ENCODE results near the gene ZDHHC7.

DNA sequence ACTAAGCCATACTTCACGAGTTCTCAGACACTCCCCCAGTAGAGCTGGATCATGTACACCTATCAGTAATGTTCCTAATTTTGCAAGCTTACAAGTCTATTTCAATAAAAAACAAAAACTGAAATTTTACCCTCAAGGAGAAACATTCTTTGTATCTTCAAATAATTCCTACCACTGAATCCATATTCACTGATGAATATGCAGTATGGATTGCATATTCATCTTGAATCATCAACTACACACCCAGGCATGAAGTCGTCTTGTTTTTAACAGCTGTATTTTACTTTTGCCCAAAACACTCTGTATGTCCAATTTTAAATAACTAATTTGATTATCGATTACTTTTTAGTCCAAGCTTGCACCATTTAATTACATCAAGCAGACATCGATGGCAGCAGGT lies 31.8 kb downstream of the ZDHHC7 start:
- TF ChIP-seq, protein P1, sequence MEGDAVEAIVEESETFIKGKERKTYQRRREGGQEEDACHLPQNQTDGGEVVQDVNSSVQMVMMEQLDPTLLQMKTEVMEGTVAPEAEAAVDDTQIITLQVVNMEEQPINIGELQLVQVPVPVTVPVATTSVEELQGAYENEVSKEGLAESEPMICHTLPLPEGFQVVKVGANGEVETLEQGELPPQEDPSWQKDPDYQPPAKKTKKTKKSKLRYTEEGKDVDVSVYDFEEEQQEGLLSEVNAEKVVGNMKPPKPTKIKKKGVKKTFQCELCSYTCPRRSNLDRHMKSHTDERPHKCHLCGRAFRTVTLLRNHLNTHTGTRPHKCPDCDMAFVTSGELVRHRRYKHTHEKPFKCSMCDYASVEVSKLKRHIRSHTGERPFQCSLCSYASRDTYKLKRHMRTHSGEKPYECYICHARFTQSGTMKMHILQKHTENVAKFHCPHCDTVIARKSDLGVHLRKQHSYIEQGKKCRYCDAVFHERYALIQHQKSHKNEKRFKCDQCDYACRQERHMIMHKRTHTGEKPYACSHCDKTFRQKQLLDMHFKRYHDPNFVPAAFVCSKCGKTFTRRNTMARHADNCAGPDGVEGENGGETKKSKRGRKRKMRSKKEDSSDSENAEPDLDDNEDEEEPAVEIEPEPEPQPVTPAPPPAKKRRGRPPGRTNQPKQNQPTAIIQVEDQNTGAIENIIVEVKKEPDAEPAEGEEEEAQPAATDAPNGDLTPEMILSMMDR (IDR thresholded peaks at IDR 0.05 in 2 of 3, conservative IDR thresholded peaks at IDR 0.05 in 1 of 3; ENCODE audit: borderline replicate concordance in 1 of 3, insufficient read depth in 1 of 3, low read depth in 2 of 3, low read length in 2 of 3): no peak
- TF ChIP-seq POLR2A (IDR thresholded peaks at IDR 0.05; ENCODE audit: borderline replicate concordance, extremely low read depth, insufficient read depth, insufficient read length): no peak
- TF ChIP-seq, protein P2, sequence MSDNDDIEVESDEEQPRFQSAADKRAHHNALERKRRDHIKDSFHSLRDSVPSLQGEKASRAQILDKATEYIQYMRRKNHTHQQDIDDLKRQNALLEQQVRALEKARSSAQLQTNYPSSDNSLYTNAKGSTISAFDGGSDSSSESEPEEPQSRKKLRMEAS (IDR thresholded peaks at IDR 0.05): no peak
- TF ChIP-seq ZNF274 (IDR thresholded peaks at IDR 0.05; ENCODE audit: low read depth, low read length): no peak
- no peak for TF ChIP-seq EZH2 (IDR thresholded peaks at IDR 0.05)
- no peak for TF ChIP-seq JUND (IDR thresholded peaks at IDR 0.05)
- TF ChIP-seq, protein P3, sequence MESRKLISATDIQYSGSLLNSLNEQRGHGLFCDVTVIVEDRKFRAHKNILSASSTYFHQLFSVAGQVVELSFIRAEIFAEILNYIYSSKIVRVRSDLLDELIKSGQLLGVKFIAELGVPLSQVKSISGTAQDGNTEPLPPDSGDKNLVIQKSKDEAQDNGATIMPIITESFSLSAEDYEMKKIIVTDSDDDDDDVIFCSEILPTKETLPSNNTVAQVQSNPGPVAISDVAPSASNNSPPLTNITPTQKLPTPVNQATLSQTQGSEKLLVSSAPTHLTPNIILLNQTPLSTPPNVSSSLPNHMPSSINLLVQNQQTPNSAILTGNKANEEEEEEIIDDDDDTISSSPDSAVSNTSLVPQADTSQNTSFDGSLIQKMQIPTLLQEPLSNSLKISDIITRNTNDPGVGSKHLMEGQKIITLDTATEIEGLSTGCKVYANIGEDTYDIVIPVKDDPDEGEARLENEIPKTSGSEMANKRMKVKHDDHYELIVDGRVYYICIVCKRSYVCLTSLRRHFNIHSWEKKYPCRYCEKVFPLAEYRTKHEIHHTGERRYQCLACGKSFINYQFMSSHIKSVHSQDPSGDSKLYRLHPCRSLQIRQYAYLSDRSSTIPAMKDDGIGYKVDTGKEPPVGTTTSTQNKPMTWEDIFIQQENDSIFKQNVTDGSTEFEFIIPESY (IDR thresholded peaks at IDR 0.05; ENCODE audit: extremely low read depth, insufficient replicate concordance, low read length): no peak
- TF ChIP-seq, protein P4, sequence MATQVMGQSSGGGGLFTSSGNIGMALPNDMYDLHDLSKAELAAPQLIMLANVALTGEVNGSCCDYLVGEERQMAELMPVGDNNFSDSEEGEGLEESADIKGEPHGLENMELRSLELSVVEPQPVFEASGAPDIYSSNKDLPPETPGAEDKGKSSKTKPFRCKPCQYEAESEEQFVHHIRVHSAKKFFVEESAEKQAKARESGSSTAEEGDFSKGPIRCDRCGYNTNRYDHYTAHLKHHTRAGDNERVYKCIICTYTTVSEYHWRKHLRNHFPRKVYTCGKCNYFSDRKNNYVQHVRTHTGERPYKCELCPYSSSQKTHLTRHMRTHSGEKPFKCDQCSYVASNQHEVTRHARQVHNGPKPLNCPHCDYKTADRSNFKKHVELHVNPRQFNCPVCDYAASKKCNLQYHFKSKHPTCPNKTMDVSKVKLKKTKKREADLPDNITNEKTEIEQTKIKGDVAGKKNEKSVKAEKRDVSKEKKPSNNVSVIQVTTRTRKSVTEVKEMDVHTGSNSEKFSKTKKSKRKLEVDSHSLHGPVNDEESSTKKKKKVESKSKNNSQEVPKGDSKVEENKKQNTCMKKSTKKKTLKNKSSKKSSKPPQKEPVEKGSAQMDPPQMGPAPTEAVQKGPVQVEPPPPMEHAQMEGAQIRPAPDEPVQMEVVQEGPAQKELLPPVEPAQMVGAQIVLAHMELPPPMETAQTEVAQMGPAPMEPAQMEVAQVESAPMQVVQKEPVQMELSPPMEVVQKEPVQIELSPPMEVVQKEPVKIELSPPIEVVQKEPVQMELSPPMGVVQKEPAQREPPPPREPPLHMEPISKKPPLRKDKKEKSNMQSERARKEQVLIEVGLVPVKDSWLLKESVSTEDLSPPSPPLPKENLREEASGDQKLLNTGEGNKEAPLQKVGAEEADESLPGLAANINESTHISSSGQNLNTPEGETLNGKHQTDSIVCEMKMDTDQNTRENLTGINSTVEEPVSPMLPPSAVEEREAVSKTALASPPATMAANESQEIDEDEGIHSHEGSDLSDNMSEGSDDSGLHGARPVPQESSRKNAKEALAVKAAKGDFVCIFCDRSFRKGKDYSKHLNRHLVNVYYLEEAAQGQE (IDR thresholded peaks at IDR 0.05; ENCODE audit: low read depth): no peak
